NCI-H82 treated with DMSO at 0.1 percent for 48 hours (cell line): ENCODE measurements around the gene AGRP.
"Not testable (repeated sequence)": the region's sequence is repeated elsewhere in the genome, so short reads cannot be mapped to it uniquely, and the experiment has no call there.

Source experiments
- DNase-seq: peaks from one replicate; lab custom pipeline; 2025; ENCODE audit not compliant: unreplicated experiment; lab: John Stamatoyannopoulos, UW

AGRP gene

GRCh38 chr16:67504031-67505021, 21.0 kb upstream of the AGRP start:
- no peak for DNase-seq

- DNase-seq, result no peak
Observed at GRCh38 chr16:67499106-67499505, 15.8 kb upstream of the AGRP start.

- DNase-seq, result no peak
Observed at GRCh38 chr16:67490335-67491096, 7.2 kb upstream of the AGRP start.

- DNase-seq, result no peak
Observed at GRCh38 chr16:67489401-67490083, 6.2 kb upstream of the AGRP start.

- DNase-seq, result not testable (repeated sequence)
Observed at GRCh38 chr16:67487561-67487960, 4.2 kb upstream of the AGRP start.

- no peak for DNase-seq
Observed at GRCh38 chr16:67486805-67487204, 3.5 kb upstream of the AGRP start.

- DNase-seq, result no peak
Observed at GRCh38 chr16:67483731-67484525, 581 bp upstream of the AGRP start.

- DNase-seq, result no peak
Observed at GRCh38 chr16:67482233-67482924, 968 bp downstream of the AGRP start.

GRCh38 chr16:67481561-67482232, 1.6 kb downstream of the AGRP start:
- DNase-seq, result peak; percentile 44

GRCh38 chr16:67480833-67481560, 2.4 kb downstream of the AGRP start, which contains the start of gene ATP6V0D1:
Gene ATP6V0D1, minus strand, starts transcription at chr16:67481157. Its CDS starts 71 bp downstream, at chr16:67481086.
- peak; percentile 88 for DNase-seq

GRCh38 chr16:67477960-67478554, 5.3 kb downstream of the AGRP start:
- no peak for DNase-seq

- no peak for DNase-seq
Observed at GRCh38 chr16:67474551-67475455, 8.5 kb downstream of the AGRP start.

- no peak for DNase-seq
Observed at GRCh38 chr16:67471758-67472384, 11.5 kb downstream of the AGRP start.

- DNase-seq, result no peak
Observed at GRCh38 chr16:67470359-67470758, 13.0 kb downstream of the AGRP start.

GRCh38 chr16:67468731-67469130, 14.6 kb downstream of the AGRP start:
- DNase-seq, result no peak

- DNase-seq, result no peak
Observed at GRCh38 chr16:67466581-67466980, 16.8 kb downstream of the AGRP start.

GRCh38 chr16:67464565-67464964, 18.8 kb downstream of the AGRP start:
- DNase-seq, result no peak
